ENCODE measurements around the gene ADH1B.
"Not testable (repeated sequence)": the region's sequence is repeated elsewhere in the genome, so short reads cannot be mapped to it uniquely, and the experiment has no call there.

ADH1B gene

GRCh38 chr4:99321241-99322191 lies at the start of gene ADH1B:
ADH1B (minus strand) TSS chr4:99321401; CDS start chr4:99321331, 70 bp downstream.
- DNase-seq = no peak

GRCh38 chr4:99367817-99368216 lies 46.6 kb upstream of the ADH1B start:
- not testable (repeated sequence) for DNase-seq

GRCh38 chr4:99366491-99366890 lies 45.3 kb upstream of the ADH1B start:
- no peak for DNase-seq

GRCh38 chr4:99362768-99363167 lies 41.6 kb upstream of the ADH1B start:
- no peak for DNase-seq

GRCh38 chr4:99361899-99362275 lies 40.7 kb upstream of the ADH1B start:
- no peak for DNase-seq

- no peak for DNase-seq
Measured at GRCh38 chr4:99361268-99361898, 40.2 kb upstream of the ADH1B start.

DNA sequence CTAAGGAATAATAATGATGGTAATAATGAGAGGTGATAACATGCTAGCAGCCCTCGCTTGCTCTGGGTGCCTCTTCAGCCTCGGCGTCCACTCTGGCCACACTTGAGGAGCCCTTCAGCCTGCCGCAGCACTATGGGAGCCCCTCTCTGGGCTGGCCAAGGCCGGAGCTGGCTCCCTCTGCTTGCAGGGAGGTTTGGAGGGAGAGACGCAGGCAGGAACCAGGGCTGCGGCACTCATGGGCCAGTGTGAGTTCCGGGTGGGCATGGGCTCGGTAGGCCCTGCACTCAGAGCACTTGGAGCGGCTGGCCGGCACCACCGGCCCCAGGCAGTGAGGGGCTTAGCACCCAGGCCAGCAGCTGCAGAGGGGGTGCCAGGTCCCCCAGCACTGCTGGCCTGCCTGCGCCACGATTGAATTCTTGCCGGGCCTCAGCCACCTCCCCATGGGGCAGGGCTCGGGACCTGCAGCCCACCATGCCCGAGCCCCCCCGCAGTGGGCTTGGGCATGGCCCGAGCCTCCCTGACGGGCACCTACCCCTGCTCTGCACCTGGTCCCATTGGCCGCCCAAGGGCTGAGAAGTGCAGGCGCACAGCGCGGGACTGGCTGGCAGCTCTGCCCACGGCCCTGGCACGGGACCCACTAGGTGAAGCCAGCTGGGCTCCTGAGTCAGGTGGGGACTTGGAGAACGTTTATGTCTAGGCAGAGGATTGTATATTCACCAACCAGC lies 38.4 kb upstream of the ADH1B start:
- no peak for DNase-seq

DNA sequence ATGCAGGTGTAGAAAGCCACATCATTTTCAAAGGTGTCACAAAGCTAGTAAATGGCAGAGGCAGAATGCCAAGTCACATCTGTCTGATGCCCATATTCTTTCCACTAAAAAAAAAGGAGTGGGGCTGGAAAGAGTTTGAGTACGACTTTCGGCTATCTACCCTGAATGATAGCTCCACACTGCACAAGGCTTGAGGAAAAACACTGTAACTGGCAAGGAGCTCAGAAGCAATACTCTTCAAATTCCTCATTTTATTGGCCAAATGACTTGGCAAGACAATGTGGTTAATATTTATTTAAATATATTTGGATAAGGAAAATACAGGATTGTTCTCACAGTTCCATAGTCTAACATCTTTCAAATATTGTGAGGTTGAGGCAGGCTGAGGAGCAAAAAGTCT lies 36.7 kb upstream of the ADH1B start:
- no peak for DNase-seq

DNA sequence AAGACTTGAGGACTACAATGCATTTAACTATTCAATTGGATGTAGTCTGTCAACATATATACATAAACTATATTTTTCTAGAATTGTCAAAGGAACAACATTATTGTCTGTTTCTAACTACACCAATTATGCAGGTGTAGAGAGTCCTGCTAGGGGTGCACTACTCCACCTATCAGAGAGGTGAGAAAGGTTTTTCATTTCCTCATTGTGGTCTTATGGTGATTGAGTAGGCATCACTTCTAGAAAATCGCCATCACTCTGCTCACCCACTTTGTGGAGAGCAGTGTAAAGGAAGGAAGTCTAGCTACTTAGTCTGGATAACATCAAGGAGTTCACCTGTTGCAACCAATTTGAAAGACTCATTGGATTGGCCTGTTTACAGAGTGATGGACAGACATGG lies 35.8 kb upstream of the ADH1B start:
- no peak for DNase-seq

- not testable (repeated sequence) for DNase-seq
Measured at GRCh38 chr4:99356149-99356548, 34.9 kb upstream of the ADH1B start.

GRCh38 chr4:99352602-99353537 lies 31.7 kb upstream of the ADH1B start, which contains the start of gene ADH1C:
ADH1C (minus strand) TSS chr4:99352746; CDS start chr4:99352675, 71 bp downstream.
- DNase-seq = no peak

DNA sequence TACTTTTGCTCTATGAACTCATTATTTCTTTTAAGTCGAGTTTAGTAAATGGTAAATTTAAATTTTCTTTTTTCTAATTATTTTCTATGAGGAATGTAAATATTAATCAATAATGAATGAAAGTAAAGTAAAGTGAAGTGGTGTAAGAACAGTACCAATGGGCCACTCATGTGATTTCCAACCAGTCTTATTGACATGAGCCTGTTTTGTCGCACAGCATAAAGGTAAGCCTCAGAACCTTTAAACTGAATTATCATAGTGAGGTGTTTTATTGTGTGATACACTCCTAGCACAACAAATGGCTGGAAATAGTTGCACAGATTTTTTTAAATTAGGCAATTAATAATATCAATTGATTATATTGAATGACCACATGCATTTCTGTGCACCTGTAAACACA lies 30.3 kb upstream of the ADH1B start:
- no peak for DNase-seq

GRCh38 chr4:99349338-99349737 lies 28.1 kb upstream of the ADH1B start:
- no peak for DNase-seq

DNA sequence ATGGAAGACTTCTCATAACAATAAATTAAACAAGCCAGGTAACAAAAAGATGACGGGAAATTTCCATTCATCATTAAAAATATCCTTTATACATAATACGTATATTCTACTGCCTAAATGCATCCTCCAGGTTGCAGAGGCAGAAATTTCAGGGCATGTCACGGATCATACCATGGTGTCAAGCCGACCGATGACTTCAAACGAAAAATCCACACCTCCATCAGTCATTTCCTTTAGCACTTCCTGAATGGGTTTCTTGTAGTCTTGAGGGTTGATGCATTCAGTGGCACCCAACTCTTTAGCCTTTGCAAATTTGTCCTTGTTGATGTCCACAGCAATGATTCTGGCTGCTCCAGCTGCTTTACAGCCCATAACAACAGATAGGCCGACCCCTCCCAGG lies 21.4 kb upstream of the ADH1B start:
- not testable (repeated sequence) for DNase-seq

GRCh38 chr4:99341426-99341825 lies 20.2 kb upstream of the ADH1B start:
- DNase-seq = no peak

- DNase-seq = no peak
Measured at GRCh38 chr4:99339172-99339571, 18.0 kb upstream of the ADH1B start.

DNA sequence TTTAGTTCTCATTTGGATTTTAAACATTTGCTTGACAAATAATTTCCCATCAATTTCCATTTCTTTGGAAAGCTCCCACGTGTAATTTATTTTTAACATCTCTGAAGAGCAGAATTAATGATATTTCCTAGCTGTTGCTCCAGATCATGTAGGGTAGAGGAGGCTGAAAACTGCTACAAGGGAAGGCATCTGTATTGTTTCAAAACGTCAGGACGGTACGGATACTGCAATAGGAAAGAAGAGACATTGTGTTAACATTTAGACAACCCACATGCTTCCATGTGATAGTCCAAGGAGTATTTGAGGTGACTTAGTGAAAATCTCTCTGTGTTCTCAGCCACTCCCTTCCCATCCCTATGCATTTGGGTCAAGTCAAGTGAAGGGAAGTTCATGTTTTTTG lies 15.4 kb upstream of the ADH1B start:
- no peak for DNase-seq

DNA sequence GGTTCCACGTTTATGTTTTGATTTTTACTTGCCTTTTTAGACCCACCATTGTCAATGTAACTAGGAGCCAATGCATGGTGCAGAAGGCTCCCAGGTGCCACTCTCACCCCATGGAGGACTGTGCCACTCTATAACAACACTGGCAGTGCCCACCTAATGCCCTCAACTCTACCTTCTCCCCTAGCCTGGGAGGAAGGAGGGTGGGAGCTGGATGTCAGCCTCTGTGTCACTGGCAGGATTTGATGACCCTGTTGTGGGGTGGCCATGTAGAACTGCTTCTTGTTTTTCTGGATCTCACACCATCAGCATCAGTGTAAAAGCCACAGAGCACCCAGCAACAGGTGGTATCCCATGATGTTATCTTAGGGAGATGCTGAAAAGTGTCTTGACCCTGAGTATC lies 13.7 kb upstream of the ADH1B start:
- DNase-seq = no peak

GRCh38 chr4:99330648-99331047 lies 9.4 kb upstream of the ADH1B start:
- no peak for DNase-seq

DNA sequence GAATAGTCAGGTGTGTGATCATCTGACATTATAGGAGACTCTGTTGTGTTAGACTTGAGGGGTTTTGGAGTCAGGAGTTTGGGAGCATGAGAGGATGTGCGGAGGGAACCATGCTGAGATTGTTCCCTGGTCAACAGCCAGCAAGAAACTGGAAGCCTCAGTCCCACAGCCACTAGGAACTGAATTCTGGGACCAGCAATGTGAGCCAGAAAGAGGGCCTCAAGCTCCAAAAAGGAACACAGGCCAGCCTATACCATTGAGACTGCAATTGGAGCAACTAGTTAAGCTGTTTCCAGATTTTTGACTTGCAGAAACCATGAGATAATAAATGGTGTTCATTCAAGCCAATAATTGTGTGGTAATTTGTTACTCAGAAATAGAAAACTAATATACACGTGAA lies 8.7 kb upstream of the ADH1B start:
- no peak for DNase-seq

DNA sequence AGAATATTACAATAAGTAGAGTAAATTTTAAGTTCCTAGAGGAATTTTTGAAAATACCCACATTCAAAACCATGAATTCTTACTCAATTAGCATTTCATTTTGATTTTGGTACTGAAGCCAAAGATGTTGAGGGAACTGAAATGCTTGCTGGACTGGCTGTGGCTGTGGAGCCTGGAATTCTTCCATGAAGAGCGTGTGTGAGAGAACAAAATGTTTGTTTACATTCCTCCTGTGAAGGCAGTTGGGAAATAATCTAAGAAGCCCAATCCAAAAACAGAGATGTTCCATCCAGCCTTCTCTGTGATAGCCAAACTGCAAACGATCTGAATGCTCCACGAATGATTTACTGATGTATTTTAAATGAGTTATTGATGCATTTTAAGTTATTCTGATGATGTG lies 3.8 kb upstream of the ADH1B start:
- DNase-seq = no peak

DNA sequence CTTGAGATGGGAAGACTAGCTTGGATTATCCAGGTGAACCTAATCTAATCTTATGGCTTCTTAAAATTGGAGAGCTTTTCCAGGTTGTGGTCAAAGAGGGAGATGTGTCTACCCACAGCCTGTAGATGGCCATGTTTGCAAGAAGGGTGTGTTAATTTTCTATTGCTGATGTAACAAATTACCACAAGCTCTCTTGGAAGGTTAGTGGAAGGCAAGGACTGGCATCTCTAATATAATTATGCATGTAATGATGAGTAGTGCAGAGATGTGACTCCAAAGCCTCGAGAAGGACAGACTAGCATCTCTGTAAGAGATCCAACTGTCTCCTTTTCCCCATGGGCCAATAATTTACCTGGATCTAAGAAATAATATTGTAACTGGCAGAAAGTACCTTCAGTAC lies 3.2 kb upstream of the ADH1B start:
- no peak for DNase-seq
